K562 (cell line): ENCODE results near the gene PITPNM1. TPM values are rescaled to one million over a fixed set of nuclear protein-coding genes. Genes with fewer than 3 reads are reported as not detected.
A peak's percentile ranks its signal among the peaks of the same experiment; 100 is the strongest.

Experiments
- BHLHE40 ChIP-seq: IDR thresholded peaks from 2 replicates; pipeline ENCODE4 v1.6.1; 2011; ENCODE audit warnings: low read length, improper control_type of control experiment
- CBFA2T3 ChIP-seq: fragments of 450-650 bp; IDR thresholded peaks from 2 replicates; pipeline ENCODE4 v1.6.1; 2017
- CHD4 ChIP-seq: fragments of 200-600 bp; sonication (generic); IDR thresholded peaks from 3 replicates; pipeline ENCODE4 v1.6.1; 2012; ENCODE audit warnings: low read depth, mild to moderate bottlenecking, mixed read lengths, low read length, inconsistent platforms; ENCODE audit not compliant: insufficient read depth, insufficient replicate concordance, poor library complexity, severe bottlenecking
- E2F3 ChIP-seq: fragments of 250-450 bp; sonication (Bioruptor Pico); IDR thresholded peaks from 2 replicates; pipeline ENCODE4 v1.4.0; 2020; ENCODE audit warnings: mild to moderate bottlenecking
- HBP1 ChIP-seq: fragments of 450-650 bp; formaldehyde crosslinking; IDR thresholded peaks from 2 replicates; pipeline ENCODE4 v1.4.0; 2022; ENCODE audit warnings: missing genetic modification characterization
- HNRNPH1 ChIP-seq: fragments of 200-400 bp; formaldehyde crosslinking; optimal IDR thresholded peaks from 2 replicates; pipeline ENCODE3; 2017; ENCODE audit warnings: low read depth, mild to moderate bottlenecking, low read length, moderate library complexity
- KLF16 ChIP-seq: IDR thresholded peaks from 2 replicates; pipeline ENCODE4 v1.6.1; 2016; ENCODE audit warnings: antibody characterized with exemption
- RAD21 ChIP-seq, 2 experiments: fragments of 250-450 bp in 1 of 2; fragments of 450-650 bp in 1 of 2; sonication (Bioruptor Pico) in 1 of 2; formaldehyde crosslinking in 1 of 2; IDR thresholded peaks in 1 of 2; conservative IDR thresholded peaks in 1 of 2; 2 replicates each; pipeline versions ENCODE4 v1.4.0 to v1.8.0; 2020 to 2022; ENCODE audit warnings: mild to moderate bottlenecking in 2 of 2, moderate library complexity in 1 of 2
- RBM14 ChIP-seq: fragments of 200-400 bp; formaldehyde crosslinking; IDR thresholded peaks from 2 replicates; pipeline ENCODE4 v1.6.1; 2018; ENCODE audit warnings: low read depth, mild to moderate bottlenecking, low read length, moderate library complexity, borderline replicate concordance; ENCODE audit not compliant: insufficient read depth
- U2AF1 ChIP-seq: fragments of 200-400 bp; formaldehyde crosslinking; optimal IDR thresholded peaks from 2 replicates; pipeline ENCODE3; 2017; ENCODE audit warnings: mild to moderate bottlenecking, low read depth, low read length, moderate library complexity
- ZBTB7A ChIP-seq: IDR thresholded peaks from 2 replicates; pipeline ENCODE4 v1.6.1; 2011; ENCODE audit warnings: low read depth, mild to moderate bottlenecking, low read length, moderate library complexity, borderline replicate concordance; ENCODE audit not compliant: control insufficient read depth
- ZNF197 ChIP-seq: fragments of 200-800 bp; sonication (Bioruptor generic); IDR thresholded peaks from 2 replicates; pipeline ENCODE4 v1.6.1; 2016; ENCODE audit warnings: low read depth, missing genetic modification characterization, missing compliant biosample characterization
- polyA plus RNA-seq, 8 experiments: library from polyadenylated mRNA; depleted of rRNA in 4 of 8; stranded (reverse) in 5 of 8; unstranded in 3 of 8; fragments of >200 nt; fragmentation: Nextera tagmentation in 2 of 8; fragmentation: Illumina TruSeq in 1 of 8; extraction: Ambion mirVana in 2 of 8; extraction: Trizol in 1 of 8; gene quantifications; 2 replicates each; pipeline versions ENCODE4 v1.2.1 to v1.2.3, GENCODE V29; 2011 to 2014; ENCODE audit warnings: inconsistent platforms in 1 of 8, missing spikeins in 1 of 8
- total RNA-seq, 7 experiments: library from RNA; depleted of rRNA in 6 of 7; stranded (reverse); fragments of >200 nt in 6 of 7; fragmentation: Illumina TruSeq in 2 of 7; extraction: Trizol in 2 of 7; gene quantifications; 2 replicates each; pipeline versions ENCODE4 v1.2.1 to v1.2.3, GENCODE V29; 2011 to 2021; ENCODE audit warnings: low replicate concordance in 1 of 7
- TF ChIP-seq, protein P1 (sequence below): sonication (generic); formaldehyde crosslinking; IDR thresholded peaks from 2 replicates; pipeline ENCODE4 v1.4.0; 2020; ENCODE audit warnings: mild to moderate bottlenecking, missing genetic modification reagents
- TF ChIP-seq, protein P2 (sequence below), 3 experiments: fragments of 200-800 bp in 1 of 3; sonication (Bioruptor generic) in 1 of 3; sonication (generic) in 1 of 3; formaldehyde crosslinking in 1 of 3; IDR thresholded peaks; 2 replicates each; pipeline versions ENCODE4 v1.6.1 to v1.8.0; 2016 to 2022; ENCODE audit warnings: mild to moderate bottlenecking in 2 of 3, missing compliant biosample characterization in 2 of 3, missing genetic modification characterization in 2 of 3, missing genetic modification reagents in 1 of 3
- TF ChIP-seq, protein P3 (sequence below): fragments of 450-650 bp; formaldehyde crosslinking; IDR thresholded peaks from 2 replicates; pipeline ENCODE4 v1.4.0; 2020; ENCODE audit warnings: mild to moderate bottlenecking, moderate library complexity
- TF ChIP-seq, protein P4 (sequence below), 2 experiments: fragments of 250-450 bp in 1 of 2; fragments of 450-650 bp in 1 of 2; sonication (Bioruptor Pico) in 1 of 2; IDR thresholded peaks; 2 replicates each; pipeline versions ENCODE4 v1.6.1 to v1.8.0; 2016 to 2021; ENCODE audit warnings: mild to moderate bottlenecking in 2 of 2, moderate library complexity in 2 of 2, missing compliant biosample characterization in 1 of 2, missing genetic modification characterization in 1 of 2
- TF ChIP-seq, protein P5 (sequence below): fragments of 450-650 bp; IDR thresholded peaks from 2 replicates; pipeline ENCODE4 v1.6.1; 2016

PITPNM1 gene
- total and polyA plus RNA-seq, 9 of the 15 experiments (the other 6 are each of a cell fraction or from before 2014, with no cell fraction given) = 0.11 to 53.7 (median 16.0) TPM

- TF ChIP-seq, protein P1, sequence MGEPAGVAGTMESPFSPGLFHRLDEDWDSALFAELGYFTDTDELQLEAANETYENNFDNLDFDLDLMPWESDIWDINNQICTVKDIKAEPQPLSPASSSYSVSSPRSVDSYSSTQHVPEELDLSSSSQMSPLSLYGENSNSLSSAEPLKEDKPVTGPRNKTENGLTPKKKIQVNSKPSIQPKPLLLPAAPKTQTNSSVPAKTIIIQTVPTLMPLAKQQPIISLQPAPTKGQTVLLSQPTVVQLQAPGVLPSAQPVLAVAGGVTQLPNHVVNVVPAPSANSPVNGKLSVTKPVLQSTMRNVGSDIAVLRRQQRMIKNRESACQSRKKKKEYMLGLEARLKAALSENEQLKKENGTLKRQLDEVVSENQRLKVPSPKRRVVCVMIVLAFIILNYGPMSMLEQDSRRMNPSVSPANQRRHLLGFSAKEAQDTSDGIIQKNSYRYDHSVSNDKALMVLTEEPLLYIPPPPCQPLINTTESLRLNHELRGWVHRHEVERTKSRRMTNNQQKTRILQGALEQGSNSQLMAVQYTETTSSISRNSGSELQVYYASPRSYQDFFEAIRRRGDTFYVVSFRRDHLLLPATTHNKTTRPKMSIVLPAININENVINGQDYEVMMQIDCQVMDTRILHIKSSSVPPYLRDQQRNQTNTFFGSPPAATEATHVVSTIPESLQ (CRISPR knock-in tag) = peak; percentile 57; the same call in 1 of the 2 replicates
- TF ChIP-seq ZBTB7A (peak; percentile 53; the same call in 1 of the 2 replicates), ZNF197 (CRISPR knock-in tag) (no peak), HBP1 (CRISPR knock-in tag) (peak; percentile 64; the same call in 1 of the 2 replicates), E2F3 (CRISPR knock-in tag) (peak; percentile 15; the same call in 1 of the 2 replicates), CHD4 (peak; percentile 68), CBFA2T3 (no peak), U2AF1 (no peak), KLF16 (peak; percentile 18; the same call in 1 of the 2 replicates), RBM14 (no peak), RAD21 (CRISPR knock-in tag; conservative IDR thresholded peaks at IDR 0.05 in 1 of 2, IDR thresholded peaks at IDR 0.05 in 1 of 2) (peak; percentile 85 to 90), BHLHE40 (no peak; the same call in 1 of the 2 replicates), HNRNPH1 (no peak)
- TF ChIP-seq, protein P2, sequence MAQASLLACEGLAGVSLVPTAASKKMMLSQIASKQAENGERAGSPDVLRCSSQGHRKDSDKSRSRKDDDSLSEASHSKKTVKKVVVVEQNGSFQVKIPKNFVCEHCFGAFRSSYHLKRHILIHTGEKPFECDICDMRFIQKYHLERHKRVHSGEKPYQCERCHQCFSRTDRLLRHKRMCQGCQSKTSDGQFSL (CRISPR knock-in tag; IDR thresholded peaks at IDR 0.05) = 0 out of 2 replicates have a peak, but pooled peaks have one; percentile 22
- TF ChIP-seq, protein P2 (tag; IDR thresholded peaks at IDR 0.05) = no peak
- TF ChIP-seq, protein P3, sequence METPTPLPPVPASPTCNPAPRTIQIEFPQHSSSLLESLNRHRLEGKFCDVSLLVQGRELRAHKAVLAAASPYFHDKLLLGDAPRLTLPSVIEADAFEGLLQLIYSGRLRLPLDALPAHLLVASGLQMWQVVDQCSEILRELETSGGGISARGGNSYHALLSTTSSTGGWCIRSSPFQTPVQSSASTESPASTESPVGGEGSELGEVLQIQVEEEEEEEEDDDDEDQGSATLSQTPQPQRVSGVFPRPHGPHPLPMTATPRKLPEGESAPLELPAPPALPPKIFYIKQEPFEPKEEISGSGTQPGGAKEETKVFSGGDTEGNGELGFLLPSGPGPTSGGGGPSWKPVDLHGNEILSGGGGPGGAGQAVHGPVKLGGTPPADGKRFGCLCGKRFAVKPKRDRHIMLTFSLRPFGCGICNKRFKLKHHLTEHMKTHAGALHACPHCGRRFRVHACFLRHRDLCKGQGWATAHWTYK (CRISPR knock-in tag) = peak; percentile 77; the same call in 1 of the 2 replicates
- TF ChIP-seq, protein P4, sequence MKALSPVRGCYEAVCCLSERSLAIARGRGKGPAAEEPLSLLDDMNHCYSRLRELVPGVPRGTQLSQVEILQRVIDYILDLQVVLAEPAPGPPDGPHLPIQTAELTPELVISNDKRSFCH (CRISPR knock-in tag; IDR thresholded peaks at IDR 0.05) = no peak
- TF ChIP-seq, protein P4 (tag; IDR thresholded peaks at IDR 0.05) = no peak
- TF ChIP-seq, protein P5, sequence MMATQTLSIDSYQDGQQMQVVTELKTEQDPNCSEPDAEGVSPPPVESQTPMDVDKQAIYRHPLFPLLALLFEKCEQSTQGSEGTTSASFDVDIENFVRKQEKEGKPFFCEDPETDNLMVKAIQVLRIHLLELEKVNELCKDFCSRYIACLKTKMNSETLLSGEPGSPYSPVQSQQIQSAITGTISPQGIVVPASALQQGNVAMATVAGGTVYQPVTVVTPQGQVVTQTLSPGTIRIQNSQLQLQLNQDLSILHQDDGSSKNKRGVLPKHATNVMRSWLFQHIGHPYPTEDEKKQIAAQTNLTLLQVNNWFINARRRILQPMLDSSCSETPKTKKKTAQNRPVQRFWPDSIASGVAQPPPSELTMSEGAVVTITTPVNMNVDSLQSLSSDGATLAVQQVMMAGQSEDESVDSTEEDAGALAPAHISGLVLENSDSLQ = peak; percentile 32; the same call in 1 of the 2 replicates
These were observed 638 bp upstream of the PITPNM1 start (continued) for GRCh38 chr11:67505605-67506396.
